IMR-90 (cell line): ENCODE data around the gene CYP26A1.

Experiments
- CHD1 ChIP-seq: IDR thresholded peaks from 2 replicates; pipeline ENCODE4 v1.6.1; 2012; ENCODE audit warnings: low read depth, low read length, improper control_type of control experiment
- POLR2A ChIP-seq: IDR thresholded peaks from 2 replicates; pipeline ENCODE4 v1.6.1; 2012; ENCODE audit warnings: mild to moderate bottlenecking, low read depth, low read length
- RFX5 ChIP-seq: IDR thresholded peaks from 2 replicates; pipeline ENCODE4 v1.8.0; 2012; ENCODE audit warnings: low read depth, mild to moderate bottlenecking, low read length, moderate library complexity
- SMC3 ChIP-seq: fragments of 150-350 bp; IDR thresholded peaks from 2 replicates; pipeline ENCODE4 v1.6.1; 2016; ENCODE audit warnings: low read depth, mild to moderate bottlenecking, antibody characterized with exemption, low read length, moderate library complexity
- TF ChIP-seq, protein P1 (sequence below): fragments of 150-350 bp; IDR thresholded peaks from 2 replicates; pipeline ENCODE4 v1.6.1; 2016; ENCODE audit warnings: low read depth, mild to moderate bottlenecking, low read length, moderate library complexity, borderline replicate concordance
- TF ChIP-seq, protein P2 (sequence below): conservative IDR thresholded peaks from 2 replicates; pipeline ENCODE4 v1.5.1; 2012; ENCODE audit warnings: mild to moderate bottlenecking, low read depth, low read length, improper control_type of control experiment

DNA sequence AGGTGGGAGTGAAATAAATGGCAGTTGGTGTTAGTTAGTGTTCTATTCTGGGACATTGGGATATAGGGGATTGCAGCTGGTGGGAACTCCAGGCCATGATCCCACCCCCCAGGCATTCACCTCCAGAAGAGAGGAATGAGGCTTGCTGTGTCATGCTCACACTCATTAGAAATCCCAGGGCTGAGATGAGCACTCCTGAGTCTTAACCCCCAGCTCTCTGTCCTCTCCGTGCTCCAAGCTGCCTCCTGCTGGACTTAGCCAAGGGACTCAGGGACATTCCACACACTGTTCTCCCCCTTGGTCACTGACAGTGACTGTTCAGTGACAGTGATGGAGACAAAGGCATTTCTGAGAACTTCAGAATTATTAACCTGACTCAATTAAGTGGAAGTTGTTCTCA lies 21.5 kb downstream of the CYP26A1 start:
- TF ChIP-seq, protein P1, sequence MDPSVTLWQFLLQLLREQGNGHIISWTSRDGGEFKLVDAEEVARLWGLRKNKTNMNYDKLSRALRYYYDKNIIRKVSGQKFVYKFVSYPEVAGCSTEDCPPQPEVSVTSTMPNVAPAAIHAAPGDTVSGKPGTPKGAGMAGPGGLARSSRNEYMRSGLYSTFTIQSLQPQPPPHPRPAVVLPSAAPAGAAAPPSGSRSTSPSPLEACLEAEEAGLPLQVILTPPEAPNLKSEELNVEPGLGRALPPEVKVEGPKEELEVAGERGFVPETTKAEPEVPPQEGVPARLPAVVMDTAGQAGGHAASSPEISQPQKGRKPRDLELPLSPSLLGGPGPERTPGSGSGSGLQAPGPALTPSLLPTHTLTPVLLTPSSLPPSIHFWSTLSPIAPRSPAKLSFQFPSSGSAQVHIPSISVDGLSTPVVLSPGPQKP, result no peak
- TF ChIP-seq, protein P2, sequence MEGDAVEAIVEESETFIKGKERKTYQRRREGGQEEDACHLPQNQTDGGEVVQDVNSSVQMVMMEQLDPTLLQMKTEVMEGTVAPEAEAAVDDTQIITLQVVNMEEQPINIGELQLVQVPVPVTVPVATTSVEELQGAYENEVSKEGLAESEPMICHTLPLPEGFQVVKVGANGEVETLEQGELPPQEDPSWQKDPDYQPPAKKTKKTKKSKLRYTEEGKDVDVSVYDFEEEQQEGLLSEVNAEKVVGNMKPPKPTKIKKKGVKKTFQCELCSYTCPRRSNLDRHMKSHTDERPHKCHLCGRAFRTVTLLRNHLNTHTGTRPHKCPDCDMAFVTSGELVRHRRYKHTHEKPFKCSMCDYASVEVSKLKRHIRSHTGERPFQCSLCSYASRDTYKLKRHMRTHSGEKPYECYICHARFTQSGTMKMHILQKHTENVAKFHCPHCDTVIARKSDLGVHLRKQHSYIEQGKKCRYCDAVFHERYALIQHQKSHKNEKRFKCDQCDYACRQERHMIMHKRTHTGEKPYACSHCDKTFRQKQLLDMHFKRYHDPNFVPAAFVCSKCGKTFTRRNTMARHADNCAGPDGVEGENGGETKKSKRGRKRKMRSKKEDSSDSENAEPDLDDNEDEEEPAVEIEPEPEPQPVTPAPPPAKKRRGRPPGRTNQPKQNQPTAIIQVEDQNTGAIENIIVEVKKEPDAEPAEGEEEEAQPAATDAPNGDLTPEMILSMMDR, result no peak
- TF ChIP-seq POLR2A (no peak), SMC3 (no peak), CHD1 (no peak), RFX5 (no peak)
